Tibial nerve (tissue), 4 donors: ENCODE measurements around the gene RASL10A.

Experiments used
- CTCF ChIP-seq, 5 experiments: fragments of 200-600 bp in 3 of 5; fragments of 450-650 bp in 2 of 5; sonication (generic) in 3 of 5; IDR thresholded peaks; one replicate each; pipeline ENCODE4 v1.5.1; 2016 to 2019; ENCODE audit warnings: antibody characterized with exemption in 5 of 5, mild to moderate bottlenecking in 3 of 5, moderate library complexity in 2 of 5
- EP300 ChIP-seq, 2 donors: sonication (generic); formaldehyde crosslinking; IDR thresholded peaks; one replicate each; pipeline ENCODE4 v1.6.1; 2017; ENCODE audit warnings: antibody characterized with exemption in 2 of 2, mild to moderate bottlenecking in 1 of 2
- POLR2A ChIP-seq, 2 donors: fragments of 450-650 bp; IDR thresholded peaks; one replicate each; pipeline ENCODE4 v1.6.1; 2017; ENCODE audit warnings: antibody characterized with exemption in 2 of 2, mild to moderate bottlenecking in 2 of 2, moderate library complexity in 2 of 2

DNA sequence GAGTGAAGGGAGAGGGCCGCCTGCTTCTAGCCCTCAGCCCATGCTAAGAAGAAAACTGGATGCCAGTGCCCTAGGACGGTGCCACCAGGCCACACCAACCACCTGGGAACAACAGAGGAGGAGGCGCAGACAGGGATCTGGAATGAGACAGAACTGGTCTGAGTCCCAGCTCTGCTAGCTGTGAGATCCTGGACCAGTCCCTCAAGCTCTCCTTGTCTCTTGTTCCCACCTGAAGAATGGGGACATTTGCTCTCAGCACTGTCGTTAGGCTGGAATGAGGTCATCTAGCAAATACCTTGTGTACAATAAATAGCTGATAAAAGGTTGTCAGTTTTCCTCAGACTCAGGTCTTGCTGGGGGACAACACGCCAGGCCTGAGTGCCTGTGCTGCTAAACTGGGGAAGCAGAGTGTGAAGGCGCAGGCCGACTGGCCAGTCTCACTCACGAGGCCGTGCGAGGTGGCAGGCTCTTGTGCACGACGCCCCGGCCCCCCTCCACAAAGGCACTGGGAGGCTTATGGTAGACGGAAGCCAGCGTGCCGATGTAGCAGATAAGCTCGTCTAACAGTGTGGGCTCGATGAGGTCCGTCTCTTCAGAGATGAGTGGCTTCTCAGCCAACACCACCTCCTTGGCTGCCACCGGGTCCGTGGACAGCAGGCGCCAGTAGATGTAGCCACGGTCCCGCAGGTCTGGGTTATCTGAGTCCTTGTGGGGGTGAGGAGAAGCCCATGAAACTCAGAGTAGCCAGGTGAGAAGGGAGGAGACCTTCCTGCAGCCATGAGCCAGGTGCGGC, 25.8 kb upstream of the RASL10A start:
- TF ChIP-seq CTCF (IDR thresholded peaks at IDR 0.05) (no peak), POLR2A (IDR thresholded peaks at IDR 0.05) (no peak), EP300 (IDR thresholded peaks at IDR 0.05) (no peak)
